NCI-H748 treated with DMSO at 0.1 percent for 48 hours (cell line): ENCODE data around the gene KCNS3.
A peak's percentile ranks its signal among the peaks of the same experiment; 100 is the strongest.

Experiments
- DNase-seq: peaks from one replicate; lab custom pipeline; 2025; lab: John Stamatoyannopoulos, UW

The KCNS3 gene

DNA sequence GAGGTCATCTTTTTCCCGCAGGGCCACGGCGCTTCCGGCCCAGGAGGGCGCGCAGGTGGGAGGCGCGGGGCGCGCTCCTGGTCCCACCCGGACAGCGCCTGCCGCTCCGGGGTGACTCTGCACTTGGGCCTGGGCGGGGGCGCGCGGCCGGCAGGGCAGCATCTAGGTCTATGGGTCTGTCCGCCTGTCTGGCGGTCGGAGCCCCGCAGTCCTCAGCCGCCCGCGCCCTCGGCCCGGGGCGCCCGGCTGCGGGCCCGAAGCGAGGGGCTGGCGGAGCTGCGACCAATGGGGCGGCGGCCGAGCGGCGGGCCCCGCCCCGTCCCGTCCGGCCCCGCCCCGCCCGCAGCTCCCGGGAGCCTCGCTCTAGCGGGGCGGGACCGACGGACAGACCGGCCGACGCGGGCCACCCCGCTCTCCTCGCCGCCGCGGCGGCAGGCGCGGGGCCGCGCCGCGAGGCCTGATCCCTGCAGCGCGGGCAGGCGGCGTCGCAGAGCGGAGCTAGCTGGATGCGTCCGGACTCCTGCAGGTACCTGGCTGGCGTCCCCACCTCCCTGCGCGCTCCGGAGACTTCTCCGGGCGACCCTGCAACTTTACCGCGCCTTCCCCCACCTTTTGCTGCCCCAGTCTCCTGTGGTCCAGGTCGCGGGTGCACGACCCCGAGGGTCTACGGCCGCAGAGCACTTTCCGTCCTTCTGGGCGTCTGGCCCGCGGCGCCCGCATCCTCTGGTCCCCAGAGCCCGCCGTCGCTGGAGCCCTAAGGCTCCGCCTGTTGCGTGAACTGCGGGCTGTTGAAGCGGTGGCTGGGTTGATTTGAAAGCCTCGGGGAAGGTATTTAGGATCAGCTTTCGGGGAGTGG is at the start of gene KCNS3:
Gene KCNS3 (plus strand): TSS at position 387 of the 856 bp plus-strand sequence. CDS start 52,342 bp downstream, outside the sequence.
- no peak for DNase-seq

- DNase-seq = no peak
These were observed 48.1 kb upstream of the KCNS3 start for GRCh38 chr2:17830053-17831034.

- no peak for DNase-seq
These were observed 43.0 kb upstream of the KCNS3 start for GRCh38 chr2:17835516-17835915.

- no peak for DNase-seq
These were observed 38.5 kb upstream of the KCNS3 start for GRCh38 chr2:17839959-17840358.

DNA sequence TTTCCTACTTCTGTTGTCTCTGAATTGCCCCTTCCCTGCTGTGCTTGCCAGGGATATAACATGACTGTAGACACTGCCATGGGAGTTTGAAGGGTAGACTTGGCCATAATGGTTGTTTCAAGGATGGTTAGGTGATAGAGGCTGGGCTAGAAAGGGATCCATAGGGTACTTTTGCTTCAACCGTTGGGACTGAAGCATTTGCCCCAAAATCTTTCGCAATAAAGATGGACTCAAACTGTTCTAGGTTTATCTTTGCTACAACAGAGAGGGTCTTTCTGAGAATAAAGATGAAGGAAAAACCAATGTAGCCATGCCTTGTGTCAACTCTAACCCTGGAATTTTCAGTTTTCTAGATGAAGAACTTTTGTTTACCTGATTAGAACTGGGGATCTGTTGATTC is 35.0 kb upstream of the KCNS3 start:
- no peak for DNase-seq

- no peak for DNase-seq
These were observed 32.7 kb upstream of the KCNS3 start for GRCh38 chr2:17845806-17846205.

DNA sequence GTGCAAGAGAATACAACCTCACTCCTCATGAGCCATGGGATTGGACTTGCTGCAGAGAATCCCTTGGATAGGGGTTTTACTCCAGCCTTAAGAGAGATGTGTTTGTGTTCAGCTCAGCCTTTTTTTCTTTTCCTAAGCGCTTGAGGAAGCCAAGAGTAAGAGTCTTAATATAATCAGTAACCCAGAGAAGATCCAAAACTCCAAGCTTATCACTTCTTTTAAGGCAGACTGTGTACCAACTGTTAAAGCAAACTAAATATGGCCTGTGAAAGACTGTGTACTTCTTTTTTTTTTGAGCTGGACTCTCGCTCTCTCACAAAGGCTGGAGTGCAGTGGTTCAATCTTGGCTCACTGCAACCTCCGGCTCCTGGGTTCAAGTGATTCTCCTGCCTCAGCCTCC is 31.8 kb upstream of the KCNS3 start:
- DNase-seq = no peak

GRCh38 chr2:17847236-17847635 is 31.2 kb upstream of the KCNS3 start:
- DNase-seq = no peak

DNA sequence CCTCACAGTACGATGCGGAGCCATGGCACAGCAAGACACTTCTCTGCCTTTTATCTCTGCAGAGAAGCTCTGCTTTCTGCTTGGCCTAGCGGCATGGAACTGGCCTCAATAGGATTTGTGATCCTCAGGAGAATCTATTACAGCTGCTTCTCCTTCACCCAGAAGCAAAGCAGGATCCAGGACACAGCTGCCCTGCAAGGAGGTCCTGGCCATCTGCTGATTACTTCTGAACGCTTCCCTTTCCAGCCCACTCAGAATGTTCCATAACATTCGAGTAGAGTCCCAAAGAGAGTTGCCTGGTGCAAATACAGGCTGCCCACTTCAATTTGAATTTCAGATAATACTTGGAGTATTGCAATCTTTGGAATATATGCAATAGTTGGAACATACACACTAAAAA is 29.2 kb upstream of the KCNS3 start:
- no peak for DNase-seq

GRCh38 chr2:17850151-17850550 is 28.3 kb upstream of the KCNS3 start:
- DNase-seq = no peak

- peak; percentile 33 for DNase-seq
These were observed 26.5 kb upstream of the KCNS3 start for GRCh38 chr2:17851731-17852585.

GRCh38 chr2:17853799-17854198 is 24.7 kb upstream of the KCNS3 start:
- DNase-seq = no peak

- no peak for DNase-seq
These were observed 21.4 kb upstream of the KCNS3 start for GRCh38 chr2:17857021-17857420.

- no peak for DNase-seq
These were observed 20.4 kb upstream of the KCNS3 start for GRCh38 chr2:17858064-17858463.

DNA sequence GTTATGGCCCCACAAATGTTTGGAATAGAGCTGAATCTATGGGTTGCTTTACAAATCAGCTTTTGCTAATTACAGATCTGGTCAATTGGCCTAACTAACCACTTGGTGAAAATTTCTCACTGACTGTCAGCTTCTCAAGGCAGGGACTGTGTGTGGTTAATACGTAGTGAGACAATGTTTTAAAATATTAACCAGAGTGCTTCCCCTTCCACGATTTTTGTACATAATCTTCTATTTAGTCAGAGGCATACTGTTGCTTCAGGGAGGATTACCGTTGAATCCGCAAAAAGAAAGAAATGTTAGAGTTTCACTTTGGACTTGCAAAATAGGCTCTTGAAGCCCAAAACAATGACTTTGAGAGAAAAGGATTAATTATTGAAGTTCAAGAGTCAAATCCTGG is 14.9 kb upstream of the KCNS3 start:
- no peak for DNase-seq

DNA sequence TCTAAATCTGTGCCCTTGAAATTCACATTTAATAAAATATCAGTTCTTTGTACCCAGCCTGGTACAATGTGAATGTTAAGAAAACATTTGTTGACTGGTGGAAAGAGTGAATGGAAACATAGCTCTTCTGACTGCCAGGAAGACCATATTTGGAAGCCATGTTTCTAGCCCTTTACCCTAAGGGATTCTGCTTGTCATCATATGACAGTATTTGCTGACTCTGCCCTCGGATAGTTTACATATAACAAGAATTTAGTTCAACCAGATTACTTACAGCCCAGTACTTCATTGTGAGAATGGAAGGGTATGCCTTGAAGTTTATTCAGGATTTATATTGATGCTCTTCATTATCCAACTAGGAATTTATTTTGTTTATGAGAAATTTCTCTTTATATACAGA is 13.8 kb upstream of the KCNS3 start:
- no peak for DNase-seq

DNA sequence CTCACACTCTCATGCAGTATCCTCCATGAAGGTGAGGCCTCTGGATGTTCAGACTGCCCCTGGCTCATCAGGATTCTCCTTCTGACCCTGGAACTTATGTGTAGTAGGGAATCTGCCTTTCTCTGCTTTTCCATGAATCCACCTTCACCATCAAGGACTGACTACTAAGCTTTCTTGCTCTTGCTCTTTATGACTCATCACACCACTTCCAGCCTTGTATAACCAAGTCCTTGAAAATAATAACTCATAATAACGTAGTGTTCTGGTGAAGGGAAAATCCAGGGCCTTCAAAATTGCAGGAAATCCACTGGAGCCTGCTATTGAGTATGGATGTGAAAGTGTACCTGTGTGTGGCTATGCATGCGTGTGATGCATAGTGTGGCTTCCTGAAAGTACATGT is 11.3 kb upstream of the KCNS3 start:
- DNase-seq = no peak

DNA sequence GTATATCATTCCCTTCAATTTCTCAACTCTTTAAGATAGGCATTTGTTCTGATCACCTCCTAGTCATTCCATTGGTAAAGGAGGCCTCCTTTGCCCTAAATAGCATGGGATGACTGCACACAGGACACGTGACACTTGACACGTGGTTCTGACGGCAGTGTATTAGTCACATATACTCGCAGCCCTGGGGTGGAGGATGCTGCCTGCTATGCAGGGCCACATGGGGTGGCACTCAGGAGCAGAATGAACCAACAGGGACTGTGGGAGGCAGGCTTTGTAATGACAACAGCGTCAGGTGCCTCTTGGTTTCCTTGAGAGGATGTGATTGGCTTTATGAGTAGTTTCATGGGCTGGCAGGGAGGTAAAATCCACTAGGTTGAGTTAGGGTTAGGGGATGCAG is 9.3 kb upstream of the KCNS3 start:
- DNase-seq = no peak

GRCh38 chr2:17871639-17872038 is 6.8 kb upstream of the KCNS3 start:
- no peak for DNase-seq

GRCh38 chr2:17873021-17873420 is 5.4 kb upstream of the KCNS3 start:
- no peak for DNase-seq

- DNase-seq = no peak
These were observed 1.9 kb upstream of the KCNS3 start for GRCh38 chr2:17876590-17876989.

GRCh38 chr2:17877811-17878280 is 621 bp upstream of the KCNS3 start:
- peak; percentile 25 for DNase-seq
